Adrenal gland (tissue), 12 donors: ENCODE results near the gene ZNF576. TPM values are rescaled to one million over a fixed set of nuclear protein-coding genes. Genes with fewer than 3 reads are reported as not detected.

ENCODE experiments used
- DNase-seq, 7 donors: peaks; one replicate each; pipeline ENCODE4 v3.0.0-alpha.2; 2019 to 2020
- H3K27ac ChIP-seq, 5 donors: fragments of 200-600 bp; sonication (generic) in 4 of 5; 1 replicate in 3 of 5; 2 replicates in 2 of 5; pipeline versions ENCODE4 v1.5.1 to v1.8.0; 2016 to 2020; ENCODE audit warnings: mild to moderate bottlenecking in 1 of 5
- H3K27me3 ChIP-seq: fragments of 200-600 bp; 2 replicates; pipeline ENCODE4 v1.8.0; 2021
- H3K36me3 ChIP-seq, 2 donors: fragments of 200-600 bp; replicated peaks in 1 of 2; 1 replicate in 1 of 2; 2 replicates in 1 of 2; pipeline versions ENCODE4 v1.5.1 to v1.8.0; 2018 to 2022
- H3K4me1 ChIP-seq, 2 donors: fragments of 200-600 bp; replicated peaks in 1 of 2; 1 replicate in 1 of 2; 2 replicates in 1 of 2; pipeline versions ENCODE4 v1.5.1 to v1.8.0; 2018 to 2021
- H3K4me3 ChIP-seq, 4 donors: fragments of 200-600 bp; sonication (generic) in 3 of 4; one replicate each; pipeline ENCODE4 v1.5.1; 2016 to 2018
- H3K9me3 ChIP-seq, 3 donors: fragments of 200-600 bp; sonication (generic) in 1 of 3; replicated peaks in 1 of 3; 1 replicate in 2 of 3; 2 replicates in 1 of 3; pipeline versions ENCODE4 v1.5.1 to v1.8.0; 2016 to 2021
- POLR2A ChIP-seq, 2 donors: fragments of 450-650 bp; IDR thresholded peaks; one replicate each; pipeline ENCODE4 v1.6.1; 2017; ENCODE audit warnings: antibody characterized with exemption in 2 of 2, mild to moderate bottlenecking in 2 of 2, moderate library complexity in 1 of 2
- whole genome bisulfite sequencing, 4 donors: extraction: QIAGEN DNeasy Blood & Tissue Kit in 2 of 4; methylation state at CpG; one replicate each; pipeline versions ENCODE4 v1.1.5 to v1.1.7; 2013 to 2017; 5-methylcytosine and 5-hydroxymethylcytosine counted together
- intact Hi-C, 2 donors: fragments of 100-400 bp; cut with DNase I; formaldehyde crosslinking; loops; one replicate each; pipeline versions ENCODE4 v1.14.1 to v1.15.0; 2022 to 2023
- polyA plus RNA-seq, 3 donors: library from polyadenylated mRNA; stranded (reverse); fragments of 200-250 nt in 2 of 3; fragments of 350-450 nt in 1 of 3; fragmentation: Illumina TruSeq in 1 of 3; extraction: RNeasy Lipid Tissue Mini Kit (QIAGEN cat#74804) in 1 of 3; gene quantifications; one replicate each; pipeline ENCODE4 v1.2.3, GENCODE V29; 2013 to 2014
- total RNA-seq, 9 donors: library from RNA; depleted of rRNA in 4 of 9; stranded (reverse); fragments of >200 nt in 4 of 9; fragments of 120-200 nt in 1 of 9; fragmentation: NEBNext Ultra II Directional in 1 of 9; extraction: Animal tissue kit (Norgen Biotek cat#: 25700) in 1 of 9; gene quantifications; one replicate each; pipeline versions ENCODE4 v1.1.0 to v1.2.4, GENCODE V29; 2013 to 2023
- TF ChIP-seq, protein P1 (sequence below), 6 experiments: fragments of 450-650 bp in 4 of 6; fragments of 200-600 bp in 2 of 6; sonication (generic) in 1 of 6; IDR thresholded peaks; 1 replicate in 5 of 6; 2 replicates in 1 of 6; pipeline versions ENCODE4 v1.5.1 to v1.8.0; 2016 to 2021; ENCODE audit warnings: antibody characterized with exemption in 6 of 6, mild to moderate bottlenecking in 2 of 6, moderate library complexity in 1 of 6
- donor health status: healthy with polysubstance abuse.
- donor health status: Bipolar disorder and iron deficiency.
- donor health status: DM: yes; HTN: yes; CAD: no.
- donor health status: DM: no; HTN: no; CAD: no.
- donor health status: DM: no; HTN: no; CAD: no.
- donor health status: DM: yes; HTN: yes; CAD: no.

ZNF576 gene
- total and polyA plus RNA-seq, 12 donors, result 9.8 to 114 (median 21.0) TPM

DNA sequence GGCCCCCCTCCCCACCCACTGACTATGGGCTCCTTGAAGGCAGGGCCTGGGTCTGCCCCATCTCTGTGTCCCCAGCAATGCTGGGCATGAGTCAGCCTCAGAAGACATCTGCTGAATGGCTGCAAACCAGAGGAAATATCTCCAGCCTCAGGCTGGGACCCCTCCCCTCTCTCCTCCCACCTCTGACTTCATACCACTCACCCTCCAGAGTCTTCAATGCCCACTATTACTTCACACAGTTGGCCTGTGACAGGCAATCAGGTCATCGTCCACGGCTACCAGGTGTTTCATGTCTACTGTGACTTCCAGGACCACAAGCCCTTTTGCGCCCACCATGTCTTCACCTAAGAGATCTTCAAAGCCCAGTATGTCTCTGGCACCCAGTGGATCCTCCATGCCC is 15.4 kb downstream of the ZNF576 start, which contains the start of gene SRRM5:
SRRM5 (plus strand) TSS at position 301 of the 400 bp plus-strand sequence; CDS start at position 335, 34 bp downstream.
- WGBS, 4 donors, result 91 to 100% (median 97%) methylated on average over 3 of the region's 3 CpGs
- peaks cover 6 to 19% of the 10 kb centered on the region in 2 donors for H3K4me1 ChIP-seq
- H3K9me3 ChIP-seq, result no peaks in the 10 kb centered on the region
- DNase-seq, result no peak
- no peak within 1 kb of the TSS for H3K4me3 ChIP-seq
- intact Hi-C loops, result no loop called here
- TF ChIP-seq POLR2A (IDR thresholded peaks at IDR 0.05), result no peak
- TF ChIP-seq, protein P1, sequence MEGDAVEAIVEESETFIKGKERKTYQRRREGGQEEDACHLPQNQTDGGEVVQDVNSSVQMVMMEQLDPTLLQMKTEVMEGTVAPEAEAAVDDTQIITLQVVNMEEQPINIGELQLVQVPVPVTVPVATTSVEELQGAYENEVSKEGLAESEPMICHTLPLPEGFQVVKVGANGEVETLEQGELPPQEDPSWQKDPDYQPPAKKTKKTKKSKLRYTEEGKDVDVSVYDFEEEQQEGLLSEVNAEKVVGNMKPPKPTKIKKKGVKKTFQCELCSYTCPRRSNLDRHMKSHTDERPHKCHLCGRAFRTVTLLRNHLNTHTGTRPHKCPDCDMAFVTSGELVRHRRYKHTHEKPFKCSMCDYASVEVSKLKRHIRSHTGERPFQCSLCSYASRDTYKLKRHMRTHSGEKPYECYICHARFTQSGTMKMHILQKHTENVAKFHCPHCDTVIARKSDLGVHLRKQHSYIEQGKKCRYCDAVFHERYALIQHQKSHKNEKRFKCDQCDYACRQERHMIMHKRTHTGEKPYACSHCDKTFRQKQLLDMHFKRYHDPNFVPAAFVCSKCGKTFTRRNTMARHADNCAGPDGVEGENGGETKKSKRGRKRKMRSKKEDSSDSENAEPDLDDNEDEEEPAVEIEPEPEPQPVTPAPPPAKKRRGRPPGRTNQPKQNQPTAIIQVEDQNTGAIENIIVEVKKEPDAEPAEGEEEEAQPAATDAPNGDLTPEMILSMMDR (IDR thresholded peaks at IDR 0.05), result no peak
- H3K27ac ChIP-seq, result no peak within 1 kb of the TSS
- no peaks in the 10 kb centered on the region for H3K27me3 ChIP-seq
- H3K36me3 ChIP-seq, result peaks cover 0 to 18% of the 10 kb centered on the region in 2 donors

DNA sequence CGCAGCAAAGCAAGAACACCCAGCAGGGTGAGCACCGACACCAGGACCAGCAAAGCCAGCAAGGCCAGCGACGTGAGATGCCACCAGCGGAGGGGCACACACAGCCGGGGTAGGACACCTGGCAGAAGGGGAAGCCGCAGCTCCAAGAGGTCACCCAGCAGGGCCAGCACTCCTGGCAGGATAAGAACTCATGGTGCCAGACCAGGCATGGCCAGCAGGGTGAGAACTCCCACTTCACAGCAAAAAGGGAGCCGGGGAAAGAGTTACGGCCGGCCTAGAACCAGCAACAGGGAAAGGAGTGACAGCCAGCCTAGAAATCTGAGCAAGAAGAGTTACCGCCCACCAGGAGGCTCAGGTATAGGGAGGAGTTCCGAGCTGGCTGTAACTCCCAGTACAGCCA is 16.0 kb downstream of the ZNF576 start:
- Histone ChIP-seq H3K4me3 (no peak overlapping the region), H3K27me3 (no peaks in the 10 kb centered on the region), H3K9me3 (no peaks in the 10 kb centered on the region), H3K36me3 (peaks cover 0 to 17% of the 10 kb centered on the region in 2 donors), H3K27ac (no peak overlapping the region), H3K4me1 (peaks cover 6 to 20% of the 10 kb centered on the region in 2 donors)
- DNase-seq, result no peak
- 97 to 99% (median 98%) methylated on average over 7 to 12 of the region's 12 CpGs for whole genome bisulfite sequencing, 4 donors
- intact Hi-C loops, result no loop called here
- TF ChIP-seq POLR2A (IDR thresholded peaks at IDR 0.05), result no peak
- TF ChIP-seq, protein P1 (IDR thresholded peaks at IDR 0.05), result no peak

DNA sequence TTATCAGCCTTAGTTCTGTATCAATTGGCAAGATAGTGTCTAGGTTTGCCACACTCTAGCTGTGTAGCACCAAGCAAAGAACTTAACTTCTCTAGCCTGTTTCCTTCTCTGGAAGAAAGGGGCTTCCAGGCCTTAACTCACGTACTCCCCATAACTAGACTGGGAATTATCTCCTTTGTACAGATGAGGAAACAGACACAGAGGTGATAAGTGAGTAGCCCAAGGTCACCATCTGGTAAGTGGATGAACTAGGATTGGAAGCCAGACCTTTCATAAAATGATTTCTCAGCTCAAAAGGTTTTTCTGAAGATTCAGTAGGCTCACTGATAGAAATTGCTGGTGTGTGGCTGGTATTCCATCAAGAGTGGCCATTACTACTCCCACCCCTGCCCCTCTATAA is 19.9 kb downstream of the ZNF576 start:
- Histone ChIP-seq H3K27ac (peak overlapping the region in 2 of 5 donors; percentile 9 to 38), H3K27me3 (no peaks in the 10 kb centered on the region), H3K36me3 (peaks cover 0 to 11% of the 10 kb centered on the region in 2 donors), H3K9me3 (no peaks in the 10 kb centered on the region), H3K4me3 (no peak overlapping the region), H3K4me1 (peaks cover 9 to 36% of the 10 kb centered on the region in 2 donors)
- DNase-seq, result no peak
- TF ChIP-seq POLR2A (IDR thresholded peaks at IDR 0.05), result no peak
- TF ChIP-seq, protein P1 (IDR thresholded peaks at IDR 0.05), result no peak
- intact Hi-C loops, result no loop called here
- WGBS, 4 donors, result 27 to 56% (median 40%) methylated on average over 1 of the region's 1 CpG

DNA sequence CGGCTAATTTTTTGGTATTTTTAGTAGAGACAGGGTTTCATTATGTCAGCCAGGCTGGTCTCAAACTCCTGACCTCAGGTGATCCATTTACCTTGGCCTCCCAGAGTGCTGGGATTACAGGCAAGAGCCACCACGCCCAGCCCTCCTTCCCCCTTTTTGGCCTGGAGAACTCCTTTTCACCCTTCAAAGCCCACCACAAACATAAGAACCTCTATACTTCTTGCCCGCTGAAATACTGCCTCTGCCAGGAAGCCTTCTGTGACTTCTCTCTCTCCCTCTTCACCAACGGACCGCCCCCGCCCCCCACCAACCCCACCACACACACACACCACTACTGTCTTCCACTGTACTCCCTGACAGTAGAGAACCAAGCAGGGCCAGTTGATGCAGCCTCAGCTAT is 20.6 kb downstream of the ZNF576 start:
- Histone ChIP-seq H3K27ac (peak overlapping the region in 2 of 5 donors; percentile 9 to 38), H3K9me3 (no peaks in the 10 kb centered on the region), H3K4me3 (no peak overlapping the region), H3K4me1 (peaks cover 9 to 36% of the 10 kb centered on the region in 2 donors), H3K36me3 (peaks cover 0 to 11% of the 10 kb centered on the region in 2 donors), H3K27me3 (no peaks in the 10 kb centered on the region)
- no peak for DNase-seq
- TF ChIP-seq POLR2A (IDR thresholded peaks at IDR 0.05), result no peak
- TF ChIP-seq, protein P1 (IDR thresholded peaks at IDR 0.05), result no peak
- 89 to 92% (median 90%) methylated on average over 5 to 6 of the region's 6 CpGs for WGBS, 4 donors
- intact Hi-C loops, result no loop called here
